Muscle layer of colon (tissue), 2 donors: ENCODE measurements around the gene PAX9.

Experiments
- H3K27ac ChIP-seq: one replicate; pipeline ENCODE4 v1.7.0; 2013; ENCODE audit warnings: low read depth, mild to moderate bottlenecking, low read length, moderate library complexity
- H3K27me3 ChIP-seq, 2 donors: one replicate each; pipeline ENCODE4 v1.7.0; 2013; ENCODE audit warnings: low read length in 2 of 2, mild to moderate bottlenecking in 2 of 2; ENCODE audit not compliant: insufficient read depth in 2 of 2, control insufficient read depth in 1 of 2
- H3K36me3 ChIP-seq: one replicate; pipeline ENCODE4 v1.7.0; 2013; ENCODE audit warnings: mild to moderate bottlenecking, low read length; ENCODE audit not compliant: insufficient read depth
- H3K4me1 ChIP-seq: one replicate; pipeline ENCODE4 v1.7.0; 2013; ENCODE audit warnings: mild to moderate bottlenecking, low read length; ENCODE audit not compliant: insufficient read depth
- H3K4me3 ChIP-seq, 2 donors: one replicate each; pipeline ENCODE4 v1.7.0; 2013; ENCODE audit warnings: low read length in 2 of 2, low read depth in 1 of 2, mild to moderate bottlenecking in 1 of 2, moderate library complexity in 1 of 2
- H3K9ac ChIP-seq: one replicate; pipeline ENCODE4 v1.7.0; 2013; ENCODE audit warnings: low read length
- H3K9me3 ChIP-seq: one replicate; pipeline ENCODE4 v1.7.0; 2013; ENCODE audit warnings: mild to moderate bottlenecking, low read length
- donor health status: abdominal sarcoma.
- donor health status: Adenocarcinoma of cecum.

The PAX9 gene

GRCh38 chr14:36647417-36647823, 14.2 kb upstream of the PAX9 start:
- Histone ChIP-seq H3K9me3 (no peaks in the 10 kb centered on the region), H3K27me3 (peaks cover 63 to 72% of the 10 kb centered on the region in 2 donors), H3K4me1 (peaks cover 14% of the 10 kb centered on the region), H3K36me3 (no peaks in the 10 kb centered on the region), H3K27ac (no peak overlapping the region), H3K9ac (no peak overlapping the region), H3K4me3 (peak overlapping the region; percentile 26 to 53)

- H3K4me3 ChIP-seq = peak overlapping the region; percentile 26 to 53
- H3K27me3 ChIP-seq = peaks cover 70 to 79% of the 10 kb centered on the region in 2 donors
- peaks cover 14% of the 10 kb centered on the region for H3K4me1 ChIP-seq
- no peak overlapping the region for H3K27ac ChIP-seq
- H3K9me3 ChIP-seq = no peaks in the 10 kb centered on the region
- H3K36me3 ChIP-seq = no peaks in the 10 kb centered on the region
- no peak overlapping the region for H3K9ac ChIP-seq
These were observed 13.6 kb upstream of the PAX9 start for GRCh38 chr14:36647824-36648753.

DNA sequence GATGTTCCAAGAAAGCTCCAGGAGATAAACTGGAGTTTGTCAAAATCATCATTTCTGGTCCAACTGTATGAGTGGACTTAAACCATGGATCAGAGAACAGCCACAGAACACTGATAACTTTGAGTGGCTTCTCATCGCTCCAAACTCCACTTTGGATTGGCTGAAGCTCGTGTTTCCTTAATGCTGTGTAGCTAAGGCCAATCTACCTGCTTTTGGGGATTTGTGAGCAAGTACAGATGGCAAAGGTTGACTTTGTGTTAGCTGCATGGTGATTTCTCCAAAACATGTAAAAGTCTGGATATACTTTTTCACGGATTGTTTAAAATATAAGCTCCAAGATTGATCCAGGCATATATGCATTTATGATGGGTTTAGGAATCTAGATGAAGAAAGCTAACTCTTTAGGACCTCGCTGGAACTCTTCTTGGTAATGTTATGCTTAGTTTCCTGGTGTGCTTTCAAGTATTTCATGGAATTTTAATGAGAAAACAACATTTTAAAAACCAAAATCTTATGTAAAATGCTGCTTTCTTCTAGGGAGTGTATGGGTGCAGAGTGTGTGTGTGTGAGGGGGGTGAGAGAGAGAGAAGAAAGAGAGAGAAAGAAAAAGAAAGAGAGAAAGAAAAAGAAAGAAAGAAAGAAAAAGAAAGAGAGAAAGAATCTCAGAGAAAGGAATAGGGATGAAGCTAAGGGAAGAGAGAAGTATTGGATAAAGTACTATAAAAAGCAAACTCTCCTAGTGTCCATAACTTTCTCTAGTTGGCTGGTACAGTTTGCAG, 11.6 kb upstream of the PAX9 start:
- Histone ChIP-seq H3K9me3 (no peaks in the 10 kb centered on the region), H3K4me1 (peaks cover 14% of the 10 kb centered on the region), H3K27ac (no peak overlapping the region), H3K27me3 (peaks cover 87 to 98% of the 10 kb centered on the region in 2 donors), H3K9ac (no peak overlapping the region), H3K4me3 (no peak overlapping the region), H3K36me3 (no peaks in the 10 kb centered on the region)

DNA sequence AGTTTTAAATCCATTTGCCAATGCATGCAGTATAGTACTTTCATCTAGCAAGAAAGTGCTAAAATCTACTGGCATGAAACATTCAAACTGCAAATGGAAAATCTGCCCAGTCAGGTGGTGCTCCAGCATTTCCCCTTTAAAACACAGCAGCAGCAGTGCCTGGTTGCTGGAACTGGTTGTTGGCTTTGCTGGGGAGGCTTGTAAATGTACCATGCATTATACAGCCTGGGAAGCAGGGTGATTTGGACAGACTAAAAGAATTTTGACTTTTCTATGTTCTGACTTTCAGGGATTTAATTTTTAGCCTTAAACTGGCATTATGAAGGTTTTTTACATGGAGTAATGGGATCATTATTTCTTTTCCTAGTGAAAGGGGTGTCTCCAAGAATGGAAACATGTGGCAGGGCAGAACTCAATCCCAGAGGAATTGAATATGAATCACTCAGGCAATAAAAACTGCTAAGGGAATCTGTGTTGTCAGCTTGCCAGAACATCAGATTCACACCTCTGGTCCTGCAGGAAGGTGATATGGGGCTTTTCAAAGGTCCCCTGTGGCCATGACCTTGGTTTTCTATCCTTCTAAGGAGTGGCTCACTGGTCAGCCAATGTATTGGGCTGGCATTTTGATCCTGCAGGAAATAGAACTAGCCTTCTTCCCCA, 9.0 kb upstream of the PAX9 start:
- H3K9me3 ChIP-seq = no peaks in the 10 kb centered on the region
- peaks cover 91 to 100% of the 10 kb centered on the region in 2 donors for H3K27me3 ChIP-seq
- H3K36me3 ChIP-seq = no peaks in the 10 kb centered on the region
- H3K4me3 ChIP-seq = no peak overlapping the region
- no peak overlapping the region for H3K9ac ChIP-seq
- H3K27ac ChIP-seq = no peak overlapping the region
- H3K4me1 ChIP-seq = peaks cover 29% of the 10 kb centered on the region

GRCh38 chr14:36653413-36653812, 8.2 kb upstream of the PAX9 start:
- Histone ChIP-seq H3K9ac (no peak overlapping the region), H3K36me3 (no peaks in the 10 kb centered on the region), H3K27ac (no peak overlapping the region), H3K4me1 (peaks cover 29% of the 10 kb centered on the region), H3K4me3 (no peak overlapping the region), H3K27me3 (peaks cover 91 to 100% of the 10 kb centered on the region in 2 donors), H3K9me3 (no peaks in the 10 kb centered on the region)

DNA sequence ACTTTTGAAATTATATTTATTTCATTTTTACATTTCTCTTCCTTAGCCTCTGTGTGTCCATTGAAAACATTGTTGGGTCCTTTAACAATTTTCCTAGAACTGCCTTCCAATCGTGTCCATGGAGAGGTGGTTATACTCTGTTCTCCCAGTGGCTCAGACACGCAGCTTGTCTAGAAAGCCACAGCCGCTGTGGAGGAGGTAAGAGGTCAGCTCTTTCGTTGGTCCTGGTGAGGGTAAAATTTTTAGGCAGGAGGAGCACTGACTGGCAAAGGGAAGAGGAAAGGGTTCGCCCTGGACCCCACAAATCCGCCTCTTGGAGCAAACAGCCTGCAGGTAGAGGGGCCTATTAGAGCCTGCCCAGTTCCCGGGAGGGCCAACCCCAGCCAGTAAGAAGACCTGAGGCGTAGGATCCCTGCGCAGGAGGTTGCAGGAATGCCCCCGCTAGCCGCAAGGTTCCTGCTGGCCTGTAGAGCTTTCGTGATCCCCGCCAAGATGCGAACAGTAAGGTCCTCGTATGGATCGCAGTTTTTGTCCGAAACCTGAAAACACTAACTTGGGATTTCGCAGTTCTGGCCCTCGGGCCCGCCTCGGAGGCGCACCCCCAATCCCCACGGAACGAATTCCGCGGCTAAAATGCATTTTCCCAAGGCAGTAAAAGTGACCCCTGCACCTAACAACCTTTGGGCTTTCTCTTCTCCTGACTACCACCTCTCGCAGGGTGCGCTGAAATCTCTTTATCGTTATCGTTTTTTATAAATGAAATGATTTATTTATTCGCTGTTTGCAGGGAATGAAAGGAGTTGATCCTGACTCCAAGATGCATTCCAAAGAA, 7.5 kb upstream of the PAX9 start:
- Histone ChIP-seq H3K27ac (no peak overlapping the region), H3K4me1 (peaks cover 30% of the 10 kb centered on the region), H3K9me3 (no peaks in the 10 kb centered on the region), H3K36me3 (no peaks in the 10 kb centered on the region), H3K9ac (no peak overlapping the region), H3K27me3 (peaks cover 92 to 100% of the 10 kb centered on the region in 2 donors), H3K4me3 (no peak overlapping the region)

GRCh38 chr14:36654794-36655381, 6.8 kb upstream of the PAX9 start:
- Histone ChIP-seq H3K4me1 (peaks cover 30% of the 10 kb centered on the region), H3K9ac (no peak overlapping the region), H3K27ac (no peak overlapping the region), H3K36me3 (no peaks in the 10 kb centered on the region), H3K4me3 (no peak overlapping the region), H3K27me3 (peaks cover 92 to 100% of the 10 kb centered on the region in 2 donors), H3K9me3 (no peaks in the 10 kb centered on the region)

GRCh38 chr14:36655571-36655962, 6.1 kb upstream of the PAX9 start:
- no peaks in the 10 kb centered on the region for H3K36me3 ChIP-seq
- H3K4me1 ChIP-seq = peaks cover 30% of the 10 kb centered on the region
- no peak overlapping the region for H3K4me3 ChIP-seq
- peaks cover 92 to 100% of the 10 kb centered on the region in 2 donors for H3K27me3 ChIP-seq
- H3K9me3 ChIP-seq = no peaks in the 10 kb centered on the region
- H3K27ac ChIP-seq = no peak overlapping the region
- H3K9ac ChIP-seq = no peak overlapping the region

- Histone ChIP-seq H3K9me3 (no peaks in the 10 kb centered on the region), H3K36me3 (no peaks in the 10 kb centered on the region), H3K9ac (no peak overlapping the region), H3K4me1 (peaks cover 30% of the 10 kb centered on the region), H3K27ac (no peak overlapping the region), H3K27me3 (peaks cover 96 to 100% of the 10 kb centered on the region in 2 donors), H3K4me3 (peak overlapping the region in 1 of 2 donors; percentile 31)
These were observed 5.5 kb upstream of the PAX9 start for GRCh38 chr14:36655963-36656686.
